Esophagus muscularis mucosa (tissue), 3 donors: ENCODE data around the gene CXCL16.
"Not testable (repeated sequence)": the region's sequence is repeated elsewhere in the genome, so short reads cannot be mapped to it uniquely, and the experiment has no call there.

Source experiments
- CTCF ChIP-seq, 3 experiments: fragments of 200-600 bp in 2 of 3; fragments of 450-650 bp in 1 of 3; sonication (generic) in 2 of 3; IDR thresholded peaks; one replicate each; pipeline ENCODE4 v1.5.1; 2017 to 2019; ENCODE audit warnings: antibody characterized with exemption in 3 of 3, mild to moderate bottlenecking in 2 of 3, moderate library complexity in 1 of 3
- POLR2A ChIP-seq: fragments of 450-650 bp; IDR thresholded peaks from one replicate; pipeline ENCODE4 v1.6.1; 2017; ENCODE audit warnings: antibody characterized with exemption, moderate library complexity, mild to moderate bottlenecking, low read depth

- not testable (repeated sequence) for TF ChIP-seq CTCF (IDR thresholded peaks at IDR 0.05); POLR2A
Measured at GRCh38 chr17:4704574-4704907, 35.2 kb downstream of the CXCL16 start.
